ENCODE results near the gene VEGFC.

Gene VEGFC

DNA sequence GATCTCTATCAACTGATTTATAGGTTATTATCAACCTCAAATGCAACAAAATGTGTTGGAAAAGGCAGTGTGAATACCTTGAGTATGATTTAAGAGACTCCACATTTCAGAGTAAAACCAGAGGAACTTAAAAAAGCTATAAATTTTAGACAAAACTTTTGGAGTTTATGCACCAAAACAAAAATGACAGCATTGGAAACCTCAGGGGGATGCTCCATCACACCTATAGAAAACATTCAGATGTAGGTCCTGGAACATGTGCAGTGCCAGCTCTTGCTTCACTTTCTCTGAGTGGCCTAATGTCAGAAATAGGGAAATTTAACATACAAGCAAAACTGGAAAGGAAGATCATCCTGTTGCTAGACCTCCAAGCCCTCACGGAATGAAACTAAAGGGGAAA, 5.8 kb upstream of the VEGFC start:
- no peak for DNase-seq (ENCODE audit: low spot score)

DNA sequence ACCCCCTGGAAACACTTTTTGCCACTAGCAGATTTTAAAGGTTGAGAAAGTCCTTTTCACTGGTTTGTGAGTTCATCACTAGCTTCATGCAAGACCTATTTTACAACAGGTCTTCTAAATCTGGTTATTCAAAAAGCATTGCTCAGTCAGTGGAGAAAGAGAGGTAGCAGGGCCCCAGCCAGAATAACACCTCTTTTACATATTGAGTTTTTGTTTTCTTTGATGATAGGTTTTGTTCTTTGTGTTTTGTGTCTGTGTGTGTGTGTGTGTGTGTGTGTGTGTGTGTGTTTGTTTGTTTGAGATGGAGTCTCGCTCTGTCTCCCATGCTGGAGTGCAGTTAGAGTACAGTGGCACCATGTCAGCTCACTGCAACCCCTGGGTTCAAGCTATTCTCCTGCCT, 2.7 kb upstream of the VEGFC start:
- no peak for DNase-seq (ENCODE audit: low spot score)

DNA sequence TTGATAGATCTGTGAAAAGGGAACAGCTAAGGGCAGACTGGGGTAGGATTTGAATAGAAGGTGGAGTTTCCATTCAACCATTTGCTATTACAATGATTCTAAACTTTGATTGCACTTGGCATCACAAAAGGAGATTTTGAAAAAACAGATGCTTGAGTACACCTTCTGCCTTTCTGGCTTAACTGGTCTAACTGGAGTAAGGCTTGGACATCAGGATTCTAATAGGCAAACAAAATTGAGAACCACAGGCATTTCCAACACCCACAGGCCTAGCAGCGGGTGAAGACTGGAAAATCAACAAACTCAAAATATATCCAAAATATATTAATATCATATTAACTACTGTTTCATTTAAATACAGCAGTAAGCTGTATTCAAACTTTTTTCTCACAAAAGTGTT, 1.9 kb upstream of the VEGFC start:
- DNase-seq (ENCODE audit: low spot score), result no peak

- DNase-seq (ENCODE audit: low spot score), result no peak
These were observed 1.4 kb upstream of the VEGFC start for GRCh38 chr4:176794151-176794550.

DNA sequence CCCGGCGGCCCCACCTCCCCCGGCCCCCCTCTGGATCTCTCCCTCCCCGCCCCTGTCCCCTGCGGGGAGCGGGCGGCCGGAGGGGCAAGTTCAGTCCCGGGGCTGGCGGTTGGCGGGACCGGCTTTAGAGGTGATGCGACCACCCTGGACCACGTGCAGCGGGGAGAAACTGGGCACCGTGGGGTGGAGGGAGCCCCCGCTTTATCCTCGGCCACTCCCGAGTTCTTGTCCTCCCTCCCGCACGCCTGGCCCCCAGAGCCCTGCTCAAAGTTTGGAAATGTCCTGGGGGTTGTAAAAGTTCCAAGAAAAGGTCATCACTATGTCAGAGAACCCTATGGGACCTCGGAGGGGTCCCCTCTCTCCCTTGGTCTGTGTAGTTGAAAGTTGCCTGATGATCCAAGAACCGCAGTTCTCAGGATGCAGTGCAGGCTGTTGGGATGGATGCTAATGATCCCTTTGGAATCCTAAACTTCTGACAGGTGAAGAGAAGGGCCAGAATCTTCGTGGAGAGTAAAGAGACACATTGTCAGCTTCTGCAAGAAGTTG, 411 bp upstream of the VEGFC start:
- DNase-seq (ENCODE audit: low spot score), result no peak

DNA sequence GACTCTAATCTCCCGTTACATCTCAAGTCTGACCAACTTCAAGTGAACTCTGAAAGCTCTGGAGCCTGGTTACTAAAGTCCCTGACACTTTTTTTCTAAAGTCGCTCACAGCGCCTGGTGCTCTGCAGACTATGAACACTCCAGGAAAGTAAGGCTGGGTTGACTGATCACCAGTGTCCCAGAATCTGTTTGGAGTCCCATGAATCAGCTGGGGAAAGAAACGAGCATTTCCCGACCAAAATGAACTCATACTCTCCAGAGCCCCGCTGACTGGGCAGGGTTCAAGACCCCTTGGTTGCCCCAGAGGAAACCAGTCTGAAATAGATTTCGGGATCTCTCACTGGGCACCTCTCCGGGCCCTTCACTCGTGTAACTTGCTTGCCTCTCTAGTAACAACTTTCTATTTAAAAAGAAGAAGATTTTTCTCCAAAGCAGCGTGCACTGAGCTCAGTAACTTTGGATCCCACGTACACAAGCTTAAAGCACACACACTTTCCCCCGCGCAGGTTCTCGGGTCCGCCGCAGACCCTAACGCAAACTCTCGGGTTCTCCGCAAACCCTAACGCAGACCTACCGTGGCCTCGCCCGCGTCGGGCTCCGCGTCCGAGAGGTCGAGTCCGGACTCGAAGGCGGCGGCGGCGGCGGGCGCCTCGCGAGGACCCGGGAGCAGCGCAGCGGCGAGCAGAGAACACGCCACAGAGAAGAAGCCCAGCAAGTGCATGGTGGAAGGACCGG, 964 bp downstream of the VEGFC start:
- no peak for DNase-seq (ENCODE audit: low spot score)

GRCh38 chr4:176790398-176790797, 2.3 kb downstream of the VEGFC start:
- no peak for DNase-seq (ENCODE audit: low spot score)

- no peak for DNase-seq (ENCODE audit: low spot score)
These were observed 2.8 kb downstream of the VEGFC start for GRCh38 chr4:176789955-176790354.

GRCh38 chr4:176788971-176789370, 3.8 kb downstream of the VEGFC start:
- DNase-seq (ENCODE audit: low spot score), result no peak

GRCh38 chr4:176788248-176788647, 4.5 kb downstream of the VEGFC start:
- DNase-seq (ENCODE audit: low spot score), result no peak

DNA sequence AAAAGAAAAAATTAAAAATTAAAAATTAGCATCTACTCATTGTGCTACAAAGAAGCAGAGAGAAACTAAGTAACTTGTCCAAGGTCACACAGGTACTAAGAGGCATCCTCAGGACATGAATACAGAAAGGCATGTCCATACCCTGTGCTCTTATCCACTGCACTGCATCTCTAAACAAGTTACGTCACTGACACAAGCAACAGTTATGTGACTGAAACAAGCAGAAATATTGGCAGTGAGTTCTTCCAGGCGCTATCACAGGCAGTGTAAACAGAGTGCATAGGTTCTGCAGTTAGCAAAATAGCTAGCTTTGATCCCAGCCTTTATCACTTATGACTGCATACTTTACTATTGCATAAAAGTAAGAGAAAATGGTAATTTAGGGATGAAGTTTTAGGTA, 7.9 kb downstream of the VEGFC start:
- no peak for DNase-seq (ENCODE audit: low spot score)

GRCh38 chr4:176782794-176783193, 9.9 kb downstream of the VEGFC start:
- no peak for DNase-seq (ENCODE audit: low spot score)

DNA sequence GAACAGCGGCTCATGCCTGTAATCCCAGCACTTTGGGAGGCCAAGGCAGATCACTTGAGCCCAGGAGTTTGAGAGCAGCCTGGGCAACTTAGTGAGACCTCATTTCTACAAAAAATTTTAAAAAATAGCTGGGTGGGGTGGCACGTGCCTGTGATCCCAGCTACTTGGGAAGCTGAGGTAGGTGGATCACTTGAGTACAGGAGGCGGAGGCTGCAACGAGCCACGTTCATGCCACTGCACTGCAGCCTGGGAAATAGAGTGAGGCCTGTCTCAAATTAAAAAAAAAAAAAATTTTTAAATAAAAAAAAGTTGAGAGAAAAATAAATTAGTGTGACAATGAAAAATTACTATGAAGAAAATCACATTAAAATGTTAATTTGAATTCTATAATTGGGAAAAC, 10.5 kb downstream of the VEGFC start:
- no peak for DNase-seq (ENCODE audit: low spot score)

DNA sequence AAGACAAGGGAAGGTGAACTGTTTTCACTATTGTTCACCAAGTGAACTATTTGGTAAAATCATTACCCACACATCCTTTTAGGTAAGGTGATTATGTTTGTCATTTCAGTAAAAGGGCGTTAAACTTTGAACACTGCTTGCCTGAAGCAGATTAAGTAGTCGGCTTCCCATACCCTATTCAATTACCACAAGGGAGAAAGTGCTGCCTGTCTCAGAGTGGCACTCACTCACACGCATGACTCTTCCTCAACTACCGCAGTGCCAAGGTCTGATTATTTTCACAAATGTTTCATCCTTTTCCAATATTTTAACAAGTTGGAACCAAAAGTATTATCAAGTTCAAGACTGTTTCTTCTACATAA, 11.0 kb downstream of the VEGFC start:
- DNase-seq (ENCODE audit: low spot score), result no peak

GRCh38 chr4:176780995-176781738, 11.6 kb downstream of the VEGFC start:
- no peak for DNase-seq (ENCODE audit: low spot score)

GRCh38 chr4:176779421-176779820, 13.3 kb downstream of the VEGFC start:
- DNase-seq (ENCODE audit: low spot score), result no peak

DNA sequence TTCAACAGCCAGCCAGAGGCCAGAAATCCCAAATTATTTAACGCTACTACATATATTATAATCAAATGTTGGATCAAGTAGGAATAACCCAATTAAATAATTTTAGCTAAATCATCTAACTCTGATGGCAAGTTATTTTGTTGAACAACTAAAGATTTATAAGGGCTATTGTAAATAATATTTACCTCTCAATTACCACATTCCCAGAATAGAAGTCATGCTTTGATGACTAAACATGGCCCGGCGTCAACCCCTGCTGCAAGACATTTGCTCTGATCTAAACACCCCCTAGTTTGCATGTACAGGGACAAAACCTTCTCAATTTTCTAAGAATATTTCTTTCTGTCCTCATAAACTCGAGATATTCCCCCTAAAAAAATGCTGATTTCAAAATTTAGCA, 14.2 kb downstream of the VEGFC start:
- DNase-seq (ENCODE audit: low spot score), result no peak

DNA sequence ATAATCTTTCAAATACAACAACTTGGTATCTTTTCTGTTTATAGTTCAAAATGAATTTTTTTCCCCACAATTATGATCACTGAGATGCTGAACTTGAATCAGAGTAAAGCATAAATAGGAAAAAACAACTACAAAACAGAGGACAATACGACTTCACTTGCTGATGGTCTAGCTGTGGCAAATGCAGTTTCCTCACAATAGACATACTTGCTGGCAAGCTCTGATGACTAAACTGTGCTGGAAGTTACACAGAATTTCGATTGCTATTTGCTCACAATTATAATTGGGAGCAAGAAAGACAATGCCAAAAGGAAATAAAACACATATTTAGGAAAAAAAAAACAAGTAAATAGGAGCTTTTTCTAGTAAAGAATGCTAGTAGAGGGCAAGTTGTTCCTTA, 14.7 kb downstream of the VEGFC start:
- DNase-seq (ENCODE audit: low spot score), result no peak

DNA sequence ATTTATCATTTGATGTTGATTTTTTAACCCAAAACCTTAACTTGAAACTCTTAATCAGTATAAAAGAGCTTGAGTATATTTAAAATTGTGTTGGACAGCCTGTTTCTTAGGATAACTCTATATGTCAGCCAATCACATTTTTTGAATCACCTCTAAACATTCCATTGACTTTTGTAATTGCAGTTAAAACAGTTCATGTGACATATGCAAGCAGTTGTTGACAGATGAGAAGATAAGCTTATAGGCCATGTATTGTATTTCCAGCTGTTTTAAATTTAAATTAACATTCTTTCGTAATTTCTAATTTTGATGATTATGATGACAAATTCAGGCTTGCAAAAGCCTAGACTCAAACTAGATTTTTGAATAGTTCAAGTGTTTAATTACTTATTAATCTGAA, 17.4 kb downstream of the VEGFC start:
- no peak for DNase-seq (ENCODE audit: low spot score)

GRCh38 chr4:176774852-176775251, 17.9 kb downstream of the VEGFC start:
- no peak for DNase-seq (ENCODE audit: low spot score)

- no peak for DNase-seq (ENCODE audit: low spot score)
These were observed 23.2 kb downstream of the VEGFC start for GRCh38 chr4:176769514-176769913.

DNA sequence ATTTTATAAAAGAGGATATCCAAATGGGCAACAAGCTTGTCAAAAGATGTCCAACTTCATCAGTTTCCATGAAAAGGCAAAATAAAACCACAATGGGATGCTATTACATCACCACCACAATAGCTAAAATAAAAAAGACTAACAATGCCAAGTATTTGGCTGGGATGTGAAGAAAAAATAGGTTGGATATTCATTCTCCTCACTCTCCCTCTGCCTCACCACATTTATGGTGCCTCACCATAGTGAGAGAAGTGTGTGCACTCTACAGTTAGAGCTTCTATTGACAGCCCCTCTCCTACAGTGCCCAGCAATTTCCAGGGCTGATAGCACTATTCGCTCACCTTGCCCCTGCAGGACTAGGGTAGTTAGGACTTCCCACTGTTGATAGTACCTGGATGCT, 25.5 kb downstream of the VEGFC start:
- DNase-seq (ENCODE audit: low spot score), result no peak

- DNase-seq (ENCODE audit: low spot score), result no peak
These were observed 29.9 kb downstream of the VEGFC start for GRCh38 chr4:176762661-176763308.
